ENCODE measurements around the gene KCNH2. TPM values are rescaled to one million over a fixed set of nuclear protein-coding genes. Genes with fewer than 3 reads are reported as not detected.

Gene KCNH2
- total RNA-seq, 1 experiment from 2014 or later: 16.2 TPM

GRCh38 chr7:150983893-150984368 lies 5.8 kb upstream of the KCNH2 start (continued):
- TF ChIP-seq ZBTB43 (CRISPR knock-in tag; IDR thresholded peaks at IDR 0.05) (no peak), SOX15 (CRISPR knock-in tag; IDR thresholded peaks at IDR 0.05) (no peak), RELA (CRISPR knock-in tag; IDR thresholded peaks at IDR 0.05; ENCODE audit: borderline replicate concordance) (0 out of 2 replicates have a peak, but pooled peaks have one; percentile 23), MYBL2 (CRISPR knock-in tag; IDR thresholded peaks at IDR 0.05) (0 out of 2 replicates have a peak, but pooled peaks have one; percentile 49), ERG (CRISPR knock-in tag; IDR thresholded peaks at IDR 0.05) (no peak), CTCF (IDR thresholded peaks at IDR 0.05) (no peak)

GRCh38 chr7:150982351-150982750 lies 4.2 kb upstream of the KCNH2 start:
- ChIA-PET POLR2A (no interaction called here), CTCF (interaction anchor here (1.0 kb wide), 1 partner anchor 27 kb away, joined by 3 read pairs; no protein-coding TSS in a partner anchor)
- H3K36me3 Mint-ChIP-seq: no peaks in the 10 kb centered on the region
- no peak overlapping the region for H3K4me3 Mint-ChIP-seq
- no peak for ATAC-seq
- H3K9me3 Mint-ChIP-seq: no peaks in the 10 kb centered on the region
- H3K27ac Mint-ChIP-seq: no peak overlapping the region
- H3K27me3 Mint-ChIP-seq (ENCODE audit: low read depth): peaks cover 58% of the 10 kb centered on the region
- no peak for DNase-seq (ENCODE audit: low spot score)
- TF ChIP-seq TEAD4 (CRISPR knock-in tag; IDR thresholded peaks at IDR 0.05) (no peak), ZNF396 (CRISPR knock-in tag; IDR thresholded peaks at IDR 0.05; ENCODE audit: borderline replicate concordance) (no peak), ESRRA (CRISPR knock-in tag; IDR thresholded peaks at IDR 0.05; ENCODE audit: borderline replicate concordance) (no peak)
- peaks cover 20% of the 10 kb centered on the region for H3K4me1 Mint-ChIP-seq

- DNase-seq (ENCODE audit: low spot score) (no peak), ATAC-seq (no peak)
- no peak overlapping the region for H3K4me3 Mint-ChIP-seq
- H3K9me3 Mint-ChIP-seq: no peaks in the 10 kb centered on the region
- TF ChIP-seq RELA (CRISPR knock-in tag; IDR thresholded peaks at IDR 0.05; ENCODE audit: borderline replicate concordance) (no peak), GABPB1 (CRISPR knock-in tag; IDR thresholded peaks at IDR 0.05) (no peak), ESRRA (CRISPR knock-in tag; IDR thresholded peaks at IDR 0.05; ENCODE audit: borderline replicate concordance) (no peak), FOXP1 (CRISPR knock-in tag; IDR thresholded peaks at IDR 0.05; ENCODE audit: borderline replicate concordance) (no peak), NFATC4 (CRISPR knock-in tag; IDR thresholded peaks at IDR 0.05) (no peak), CTCF (IDR thresholded peaks at IDR 0.05) (no peak), MXD4 (CRISPR knock-in tag; IDR thresholded peaks at IDR 0.05; ENCODE audit: borderline replicate concordance) (no peak), IRF2 (CRISPR knock-in tag; IDR thresholded peaks at IDR 0.05; ENCODE audit: borderline replicate concordance, low read depth) (no peak), SMAD4 (CRISPR knock-in tag; IDR thresholded peaks at IDR 0.05) (no peak), PREB (CRISPR knock-in tag; IDR thresholded peaks at IDR 0.05; ENCODE audit: borderline replicate concordance) (no peak), NR2C2 (CRISPR knock-in tag; IDR thresholded peaks at IDR 0.05) (no peak)
- no peaks in the 10 kb centered on the region for H3K36me3 Mint-ChIP-seq
- POLR2A ChIA-PET: no interaction called here
- CTCF ChIA-PET: interaction anchor here (3.4 to 3.7 kb wide), 2 partner anchors 12 to 18 kb away, joined by 42 to 118 read pairs; no protein-coding TSS in a partner anchor
- H3K4me1 Mint-ChIP-seq: peaks cover 27% of the 10 kb centered on the region
- H3K27ac Mint-ChIP-seq: no peak overlapping the region
- H3K27me3 Mint-ChIP-seq (ENCODE audit: low read depth): peaks cover 65% of the 10 kb centered on the region
Observed at GRCh38 chr7:150981644-150982043, 3.5 kb upstream of the KCNH2 start.

Data from WTC11 (cell line).